Heart left ventricle (tissue), 16 donors: ENCODE measurements around the gene TRIM15. TPM values are rescaled to one million over a fixed set of nuclear protein-coding genes. Genes with fewer than 3 reads are reported as not detected.

Experiments used
- ATAC-seq, 4 donors: fragments of 200-7000 bp; cut with Tn5 transposase; one replicate each; pipeline ENCODE4 v1.9.1; 2020 to 2022; ENCODE audit warnings: moderate library complexity in 4 of 4, mild to moderate bottlenecking in 3 of 4, moderate number of reproducible peaks in 1 of 4
- DNase-seq, 5 donors: peaks; one replicate each; pipeline ENCODE4 v3.0.0-alpha.2; 2020
- H3K27ac ChIP-seq, 12 donors: fragments of 200-600 bp; sonication (generic) in 4 of 12; one replicate each; pipeline versions ENCODE4 v1.5.0 to v1.8.0; 2016 to 2022; ENCODE audit warnings: mild to moderate bottlenecking in 2 of 12
- H3K27me3 ChIP-seq, 9 donors: fragments of 200-600 bp; sonication (generic) in 2 of 9; one replicate each; pipeline versions ENCODE4 v1.5.1 to v1.8.0; 2016 to 2022; ENCODE audit warnings: mild to moderate bottlenecking in 3 of 9
- H3K36me3 ChIP-seq, 9 donors: fragments of 200-600 bp; sonication (generic) in 2 of 9; one replicate each; pipeline versions ENCODE4 v1.5.0 to v1.8.0; 2018 to 2022; ENCODE audit warnings: mild to moderate bottlenecking in 2 of 9
- H3K4me1 ChIP-seq, 12 donors: fragments of 200-600 bp; sonication (generic) in 4 of 12; one replicate each; pipeline versions ENCODE4 v1.5.0 to v1.8.0; 2016 to 2022; ENCODE audit warnings: mild to moderate bottlenecking in 3 of 12
- H3K4me3 ChIP-seq, 12 donors: fragments of 200-600 bp; sonication (generic) in 4 of 12; one replicate each; pipeline versions ENCODE4 v1.5.0 to v1.8.0; 2017 to 2022; ENCODE audit warnings: mild to moderate bottlenecking in 9 of 12, moderate library complexity in 4 of 12
- H3K9me3 ChIP-seq, 12 donors: fragments of 200-600 bp; sonication (generic) in 4 of 12; one replicate each; pipeline versions ENCODE4 v1.5.0 to v1.8.0; 2016 to 2022; ENCODE audit warnings: mild to moderate bottlenecking in 1 of 12
- CTCF ChIP-seq, 12 donors: fragments of 200-600 bp; sonication (generic) in 4 of 12; IDR thresholded peaks; one replicate each; pipeline versions ENCODE4 v1.5.0 to v1.8.0; 2018 to 2022; ENCODE audit warnings: antibody characterized with exemption in 12 of 12, mild to moderate bottlenecking in 5 of 12
- POLR2A ChIP-seq, 2 donors: fragments of 450-650 bp; IDR thresholded peaks; one replicate each; pipeline ENCODE4 v1.6.1; 2017; ENCODE audit warnings: antibody characterized with exemption in 2 of 2, mild to moderate bottlenecking in 2 of 2, moderate library complexity in 2 of 2
- WGBS, 4 donors: extraction: QIAGEN DNeasy Blood & Tissue Kit in 2 of 4; methylation state at CpG; one replicate each; pipeline versions ENCODE4 v1.1.5 to v1.1.7; 2013 to 2018; 5-methylcytosine and 5-hydroxymethylcytosine counted together
- intact Hi-C, 10 donors: fragments of 100-400 bp; cut with DNase I; formaldehyde crosslinking; loops; one replicate each; pipeline versions ENCODE4 v1.11.1 to v1.14.2; 2022
- polyA plus RNA-seq, 2 donors: library from polyadenylated mRNA; stranded (reverse); fragments of 200-250 nt; gene quantifications; one replicate each; pipeline ENCODE4 v1.2.3, GENCODE V29; 2013
- total RNA-seq, 9 donors: library from RNA; depleted of rRNA in 2 of 9; stranded (reverse); fragments of >200 nt in 2 of 9; fragmentation: NEBNext Ultra II Directional in 3 of 9; extraction: Animal tissue kit (Norgen Biotek cat#: 25700) in 3 of 9; gene quantifications; one replicate each; pipeline versions ENCODE4 v1.1.0 to v1.2.4, GENCODE V29; 2016 to 2023
- donor health status: ischemic (EF 13 %, LVEDD 7.1; RV severe dilation, severe dysfunction).
- donor health status: healthy with polysubstance abuse.
- donor health status: DM: no; HTN: yes; CAD: no.
- donor health status: DM: no; HTN: no; CAD: no.
- donor health status: ischemic (EF 25% LVEDD 6.9; RV normal size, moderate dysfunction).
- donor health status: ischemic (EF 25% LVEDD 5.7; RV mildly dilated, moderate dysfunction).
- donor health status: healthy.
- donor health status: DM: yes; HTN: yes; CAD: no.
- donor health status: ischemic (EF 35%, LVEDD 5.7; RV mildly dilated, moderate dysfunction).
- donor health status: nonischemic (EF 11% LVEDD 7.7; RV severe dilation, severe dysfunction).
- donor health status: DM: yes; HTN: yes; CAD: no.
- donor health status: PGD.
- donor health status: ischemic (EF 29% LVEDD 5.4; RV normal size, mild dysfunction).
- donor health status: nonischemic (EF 23%, LVEDD 6.1; RV moderate dilation, normal function).

The TRIM15 gene
- total and polyA plus RNA-seq, 11 donors: not detected

DNA sequence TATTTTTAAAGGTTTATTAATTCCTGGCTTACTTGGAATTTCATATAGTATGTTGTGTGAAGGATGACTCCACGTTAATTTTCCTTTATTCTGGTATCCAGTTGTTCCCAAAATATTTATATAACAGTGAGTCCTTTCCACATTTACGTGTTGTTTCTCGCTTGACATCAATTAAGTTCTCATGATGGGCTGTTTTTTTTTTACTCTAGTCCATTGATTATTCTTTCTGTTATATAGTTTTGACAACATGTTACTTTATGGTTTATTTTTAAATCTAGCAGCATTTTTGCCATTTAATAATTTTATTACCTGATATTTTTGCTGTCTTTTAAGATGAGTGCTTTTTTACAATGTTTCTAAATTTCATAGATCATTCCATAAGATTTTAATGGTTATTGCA, 20.7 kb upstream of the TRIM15 start:
- ATAC-seq (no peak), DNase-seq (no peak)
- H3K36me3 ChIP-seq: no peaks in the 10 kb centered on the region
- H3K9me3 ChIP-seq: no peaks in the 10 kb centered on the region
- H3K4me1 ChIP-seq: no peaks in the 10 kb centered on the region
- TF ChIP-seq POLR2A (IDR thresholded peaks at IDR 0.05) (no peak), CTCF (IDR thresholded peaks at IDR 0.05) (no peak)
- H3K27ac ChIP-seq: no peak overlapping the region
- peaks cover 0 to 57% (median 7%) of the 10 kb centered on the region in 9 donors for H3K27me3 ChIP-seq
- 74 to 86% (median 80%) methylated on average over 3 of the region's 3 CpGs for WGBS, 4 donors
- no peak overlapping the region for H3K4me3 ChIP-seq
- intact Hi-C loops: no loop called here

DNA sequence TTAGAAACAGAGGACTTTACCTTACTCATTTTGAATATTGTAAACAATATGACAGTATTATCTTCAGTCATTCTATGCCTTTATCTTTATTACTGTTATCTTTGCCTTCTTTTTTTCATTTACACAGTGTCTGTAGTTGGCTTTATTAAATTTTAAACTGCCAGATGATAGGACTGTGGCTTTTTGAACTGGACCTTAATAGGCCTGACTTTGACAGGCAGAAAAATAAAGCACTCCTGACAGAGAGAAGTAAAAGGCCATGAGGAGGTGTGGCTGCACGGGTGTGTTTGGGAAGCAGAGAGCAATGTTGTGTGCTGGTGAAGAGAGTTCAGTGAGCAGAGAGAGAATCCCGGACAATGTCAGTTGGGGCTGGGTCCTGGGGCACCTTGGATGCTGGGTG, 19.6 kb upstream of the TRIM15 start:
- no peak overlapping the region for H3K4me3 ChIP-seq
- H3K27ac ChIP-seq: no peak overlapping the region
- no peaks in the 10 kb centered on the region for H3K36me3 ChIP-seq
- intact Hi-C loops: no loop called here
- H3K9me3 ChIP-seq: no peaks in the 10 kb centered on the region
- peaks cover 0 to 53% (median 7%) of the 10 kb centered on the region in 9 donors for H3K27me3 ChIP-seq
- no peak for TF ChIP-seq CTCF (IDR thresholded peaks at IDR 0.05)
- ATAC-seq (no peak), DNase-seq (no peak)
- H3K4me1 ChIP-seq: no peaks in the 10 kb centered on the region
- WGBS, 4 donors: 54 to 69% (median 62%) methylated on average over 2 of the region's 2 CpGs

- DNase-seq: no peak
- H3K27ac ChIP-seq: no peak overlapping the region
- no peak overlapping the region for H3K4me3 ChIP-seq
- no peaks in the 10 kb centered on the region for H3K4me1 ChIP-seq
- H3K36me3 ChIP-seq: no peaks in the 10 kb centered on the region
- WGBS, 4 donors: 51 to 61% (median 59%) methylated on average over 6 of the region's 6 CpGs
- H3K27me3 ChIP-seq: peaks cover 0 to 46% (median 7%) of the 10 kb centered on the region in 9 donors
- no peak for ATAC-seq
- intact Hi-C loops: no loop called here
- no peaks in the 10 kb centered on the region for H3K9me3 ChIP-seq
- TF ChIP-seq POLR2A (IDR thresholded peaks at IDR 0.05): no peak
Observed at GRCh38 chr6:30144811-30145210, 18.5 kb upstream of the TRIM15 start.

- 50 to 60% (median 54%) methylated on average over 7 of the region's 7 CpGs for WGBS, 4 donors
- intact Hi-C loops: no loop called here
Observed at GRCh38 chr6:30145818-30146217, 17.5 kb upstream of the TRIM15 start.

More at GRCh38 chr6:30145818-30146217, 17.5 kb upstream of the TRIM15 start:
- Histone ChIP-seq H3K9me3 (no peaks in the 10 kb centered on the region), H3K27me3 (peaks cover 0 to 46% (median 7%) of the 10 kb centered on the region in 9 donors), H3K4me1 (no peaks in the 10 kb centered on the region), H3K27ac (no peak overlapping the region), H3K4me3 (no peak overlapping the region), H3K36me3 (no peaks in the 10 kb centered on the region)
- TF ChIP-seq POLR2A (IDR thresholded peaks at IDR 0.05) (no peak), CTCF (IDR thresholded peaks at IDR 0.05) (no peak)
- DNase-seq (no peak), ATAC-seq (no peak)
